ENCODE results near the gene RPL5. TPM values are rescaled to one million over a fixed set of nuclear protein-coding genes. Genes with fewer than 3 reads are reported as not detected.
A peak's percentile ranks its signal among the peaks of the same experiment; 100 is the strongest.

The RPL5 gene
- total RNA-seq, 1 donor from 2014 or later, result 1,556 TPM

DNA sequence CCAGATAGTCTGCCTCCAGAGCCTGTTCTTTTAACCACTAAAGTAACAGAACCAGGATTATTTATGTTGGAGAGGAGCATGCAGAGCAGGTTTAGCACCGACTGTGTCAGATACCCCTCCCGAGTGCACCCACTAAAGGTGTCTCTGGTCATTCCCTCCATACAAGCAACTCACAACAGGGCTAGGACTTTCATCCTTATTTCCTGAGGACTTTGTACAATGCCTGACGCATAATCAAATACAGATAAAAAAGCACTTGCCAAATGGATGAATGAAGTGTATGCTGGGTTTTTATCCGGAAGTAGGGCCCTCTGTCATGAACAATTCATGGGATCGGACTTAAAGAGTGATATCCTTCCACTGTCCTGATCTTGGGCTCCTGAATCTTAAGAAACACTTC, 26.0 kb downstream of the RPL5 start:
- Mint-ChIP-seq H3K4me1 (peaks cover 10% of the 10 kb centered on the region), H3K27ac (no peak overlapping the region), H3K36me3 (peaks cover 6% of the 10 kb centered on the region), H3K4me3 (no peak overlapping the region), H3K9me3 (peaks cover 10% of the 10 kb centered on the region), H3K27me3 (ENCODE audit: low read depth) (no peaks in the 10 kb centered on the region)
- DNase-seq (ENCODE audit: low spot score in 2 of 2, unreplicated experiment in 2 of 2), result no peak
- TF ChIP-seq CTCF (IDR thresholded peaks at IDR 0.05; ENCODE audit: unreplicated experiment), result no peak

GRCh38 chr1:92858564-92859399, 26.9 kb downstream of the RPL5 start:
- TF ChIP-seq CTCF (IDR thresholded peaks at IDR 0.05; ENCODE audit: unreplicated experiment), result peak; percentile 93
- Mint-ChIP-seq H3K27me3 (ENCODE audit: low read depth) (no peaks in the 10 kb centered on the region), H3K27ac (no peak overlapping the region), H3K4me3 (no peak overlapping the region), H3K4me1 (peaks cover 13% of the 10 kb centered on the region), H3K9me3 (peaks cover 10% of the 10 kb centered on the region), H3K36me3 (peaks cover 6% of the 10 kb centered on the region)
- DNase-seq (ENCODE audit: low spot score in 2 of 2, unreplicated experiment in 2 of 2), result peak in 1 of 2 experiments; percentile 51

DNA sequence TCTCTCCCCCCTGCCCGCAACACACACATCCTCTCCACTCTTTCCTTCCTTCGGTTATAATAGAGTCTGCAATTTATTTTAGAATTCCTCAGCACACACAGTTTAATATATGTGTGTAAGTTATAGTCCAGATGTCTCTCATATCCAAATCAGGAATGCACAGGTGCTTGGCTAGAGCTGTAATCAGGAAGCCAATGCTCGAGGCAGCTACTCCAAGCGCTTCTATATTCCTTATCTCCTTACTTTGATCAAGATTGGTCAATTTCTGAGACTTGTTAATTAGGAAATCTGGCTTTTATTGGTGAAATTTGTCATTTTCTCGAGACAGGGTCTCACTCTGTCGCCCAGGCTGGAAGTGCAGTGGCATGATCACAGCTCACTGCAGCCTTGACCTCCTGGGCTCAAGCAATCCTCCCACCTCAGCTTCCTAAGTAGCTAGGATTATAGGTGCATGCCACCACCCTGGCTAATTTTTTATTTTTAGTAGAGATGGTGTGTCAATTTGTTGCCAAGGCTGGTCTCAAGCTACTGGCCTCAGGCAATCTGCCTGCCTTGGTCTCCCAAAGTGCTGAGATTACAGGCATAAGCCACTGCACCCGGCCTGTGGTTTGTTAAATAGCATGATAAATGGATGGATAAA, 27.7 kb downstream of the RPL5 start:
- H3K36me3 Mint-ChIP-seq, result peaks cover 3% of the 10 kb centered on the region
- H3K4me1 Mint-ChIP-seq, result peaks cover 13% of the 10 kb centered on the region
- no peak for TF ChIP-seq CTCF (IDR thresholded peaks at IDR 0.05; ENCODE audit: unreplicated experiment)

GRCh38 chr1:92862605-92863004, 30.8 kb downstream of the RPL5 start:
- no peaks in the 10 kb centered on the region for H3K9me3 Mint-ChIP-seq
- peaks cover 13% of the 10 kb centered on the region for H3K4me1 Mint-ChIP-seq
- no peak for DNase-seq (ENCODE audit: low spot score in 2 of 2, unreplicated experiment in 2 of 2)
- peak overlapping the region; percentile 9 for H3K27ac Mint-ChIP-seq
- no peak overlapping the region for H3K4me3 Mint-ChIP-seq
- H3K27me3 Mint-ChIP-seq (ENCODE audit: low read depth), result no peaks in the 10 kb centered on the region
- TF ChIP-seq CTCF (IDR thresholded peaks at IDR 0.05; ENCODE audit: unreplicated experiment), result no peak
- H3K36me3 Mint-ChIP-seq, result no peaks in the 10 kb centered on the region

More for the DNA sequence above, 27.7 kb downstream of the RPL5 start:
- DNase-seq (ENCODE audit: low spot score in 2 of 2, unreplicated experiment in 2 of 2), result no peak
- Mint-ChIP-seq H3K27me3 (ENCODE audit: low read depth) (no peaks in the 10 kb centered on the region), H3K4me3 (no peak overlapping the region), H3K9me3 (peaks cover 7% of the 10 kb centered on the region), H3K27ac (no peak overlapping the region)

DNA sequence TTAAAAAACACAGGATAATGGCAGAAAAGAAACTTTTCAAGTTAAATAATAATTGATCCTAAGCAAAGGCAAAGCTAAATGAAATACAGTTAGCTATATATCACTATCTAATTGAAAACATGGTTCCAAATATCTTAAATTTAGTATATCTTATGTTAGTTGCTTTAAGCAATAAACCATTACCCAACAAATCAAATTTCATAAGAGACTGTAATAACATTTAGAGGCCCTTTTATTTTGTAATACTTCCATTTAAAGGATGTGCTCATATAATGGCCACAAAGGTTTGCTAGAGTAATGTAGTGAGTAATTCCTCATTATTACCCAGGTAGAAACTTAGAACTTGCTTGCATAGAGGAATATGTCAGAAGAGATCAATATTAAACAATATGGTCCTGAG, 32.3 kb downstream of the RPL5 start:
- Mint-ChIP-seq H3K36me3 (no peaks in the 10 kb centered on the region), H3K27ac (no peak overlapping the region), H3K4me1 (peaks cover 11% of the 10 kb centered on the region), H3K27me3 (ENCODE audit: low read depth) (no peaks in the 10 kb centered on the region), H3K4me3 (no peak overlapping the region), H3K9me3 (no peaks in the 10 kb centered on the region)
- no peak for TF ChIP-seq CTCF (IDR thresholded peaks at IDR 0.05; ENCODE audit: unreplicated experiment)
- DNase-seq (ENCODE audit: low spot score in 2 of 2, unreplicated experiment in 2 of 2), result no peak

Measured in mesothelial cell of epicardium (in vitro differentiated cells).